H1 (cell line): ENCODE data around the gene STRA8. TPM values are rescaled to one million over a fixed set of nuclear protein-coding genes. Genes with fewer than 3 reads are reported as not detected.

Source experiments
- CTCF ChIA-PET: fragments of 300-600 bp; sonication (Branson Sonifier 250); formaldehyde crosslinking; loops from one replicate; lab custom pipeline; 2021; ENCODE audit not compliant: partially characterized antibody; lab: Charles Lee
- POLR2A ChIA-PET: fragments of 300-600 bp; sonication (Branson Sonifier 250); formaldehyde crosslinking; loops from one replicate; lab custom pipeline; 2021; ENCODE audit warnings: inconsistent platforms; ENCODE audit not compliant: partially characterized antibody; lab: Charles Lee
- DNase-seq, 2 experiments: peaks; one replicate each; pipeline versions ENCODE4 v3.0.0 to v3.0.0-alpha.2; 2010 to 2022; ENCODE audit warnings: low spot score in 2 of 2, low read depth in 1 of 2, mixed read lengths in 1 of 2
- FAIRE-seq: peaks from 2 replicates; lab custom pipeline; 2011; peaks lifted over from hg19 to GRCh38; lab: Jason Lieb, UNC
- H2AFZ ChIP-seq: 2 replicates; pipeline ENCODE4 v1.8.1; 2012; ENCODE audit warnings: low read length, inconsistent platforms
- H2AK5ac ChIP-seq: 2 replicates; pipeline ENCODE4 v1.6.1; 2013; ENCODE audit warnings: low read depth, low read length
- H2BK120ac ChIP-seq: replicated peaks from 2 replicates; pipeline ENCODE3; 2013; ENCODE audit warnings: low read depth, low read length, inconsistent platforms
- H2BK12ac ChIP-seq: 2 replicates; pipeline ENCODE4 v1.6.1; 2013; ENCODE audit warnings: low read depth, low read length
- H2BK15ac ChIP-seq: 2 replicates; pipeline ENCODE4 v1.6.1; 2013; ENCODE audit warnings: low read length
- H2BK20ac ChIP-seq: 2 replicates; pipeline ENCODE4 v1.6.1; 2013; ENCODE audit warnings: low read length
- H2BK5ac ChIP-seq: 2 replicates; pipeline ENCODE4 v1.6.1; 2013; ENCODE audit warnings: low read depth, low read length
- H3K14ac ChIP-seq: 2 replicates; pipeline ENCODE4 v1.6.1; 2013; ENCODE audit warnings: inconsistent platforms; ENCODE audit not compliant: insufficient read length
- H3K18ac ChIP-seq: 2 replicates; pipeline ENCODE4 v1.6.1; 2013; ENCODE audit warnings: low read length; ENCODE audit errors: extremely low read depth
- H3K23ac ChIP-seq: 2 replicates; pipeline ENCODE4 v1.6.1; 2013; ENCODE audit warnings: inconsistent platforms; ENCODE audit not compliant: insufficient read length
- H3K23me2 ChIP-seq: 2 replicates; pipeline ENCODE4 v1.6.1; 2013; ENCODE audit warnings: low read depth, low read length
- H3K27ac ChIP-seq: 2 replicates; pipeline ENCODE4 v1.6.1; 2011; ENCODE audit warnings: low read depth, low read length, inconsistent platforms
- H3K27me3 ChIP-seq, 4 experiments: replicated peaks in 1 of 4; 1 replicate in 1 of 4; 2 replicates in 3 of 4; pipeline versions ENCODE4 v1.6.1 to v1.8.1; 2011 to 2013; ENCODE audit warnings: low read length in 3 of 4, mild to moderate bottlenecking in 3 of 4, inconsistent platforms in 2 of 4, mixed read lengths in 2 of 4, moderate library complexity in 1 of 4; ENCODE audit not compliant: control insufficient read depth in 3 of 4, insufficient read depth in 3 of 4; ENCODE audit errors: extremely low read depth in 1 of 4
- H3K36me3 ChIP-seq, 4 experiments: 2 replicates each; pipeline versions ENCODE4 v1.6.1 to v1.8.1; 2011 to 2013; ENCODE audit warnings: mild to moderate bottlenecking in 4 of 4, low read length in 3 of 4, moderate library complexity in 2 of 4, control low read depth in 1 of 4, inconsistent platforms in 1 of 4; ENCODE audit not compliant: insufficient read depth in 4 of 4, control insufficient read depth in 2 of 4
- H3K4ac ChIP-seq: replicated peaks from 2 replicates; pipeline ENCODE3; 2013; ENCODE audit warnings: low read length, low read depth, mixed read lengths, inconsistent platforms; ENCODE audit not compliant: insufficient read length
- H3K4me1 ChIP-seq, 4 experiments: replicated peaks in 1 of 4; 1 replicate in 1 of 4; 2 replicates in 3 of 4; pipeline versions ENCODE4 v1.6.1 to v1.8.1; 2011 to 2013; ENCODE audit warnings: low read length in 3 of 4, inconsistent platforms in 2 of 4, mixed read lengths in 1 of 4; ENCODE audit not compliant: insufficient read depth in 4 of 4, control insufficient read depth in 3 of 4
- H3K4me2 ChIP-seq, 2 experiments: 2 replicates each; pipeline versions ENCODE4 v1.6.1 to v1.8.1; 2011 to 2013; ENCODE audit warnings: low read depth in 2 of 2, low read length in 2 of 2, control low read depth in 1 of 2, inconsistent platforms in 1 of 2, mild to moderate bottlenecking in 1 of 2; ENCODE audit not compliant: insufficient read depth in 1 of 2
- H3K4me3 ChIP-seq, 4 experiments: fragments of 200-600, 300-600 bp in 1 of 4; sonication (generic), shearing (Covaris generic), sonication (Bioruptor Twin) in 1 of 4; 2 replicates each; pipeline versions ENCODE4 v1.5.1 to v1.8.1; 2011 to 2016; ENCODE audit warnings: low read length in 4 of 4, low read depth in 3 of 4, control low read depth in 2 of 4, inconsistent platforms in 2 of 4, mild to moderate bottlenecking in 2 of 4, mixed read lengths in 1 of 4, moderate library complexity in 1 of 4; ENCODE audit not compliant: insufficient read depth in 2 of 4; ENCODE audit errors: extremely low read depth in 1 of 4
- H3K56ac ChIP-seq: replicated peaks from 2 replicates; pipeline ENCODE3; 2013; ENCODE audit warnings: low read depth, mild to moderate bottlenecking, mixed read lengths, low read length, inconsistent platforms; ENCODE audit not compliant: insufficient read length
- H3K79me1 ChIP-seq: 2 replicates; pipeline ENCODE4 v1.6.1; 2013; ENCODE audit warnings: low read depth, low read length, control low read depth
- H3K79me2 ChIP-seq, 2 experiments: 2 replicates each; pipeline versions ENCODE4 v1.6.1 to v1.8.1; 2012 to 2013; ENCODE audit warnings: low read length in 2 of 2, mild to moderate bottlenecking in 2 of 2, inconsistent platforms in 1 of 2; ENCODE audit not compliant: insufficient read depth in 2 of 2, control insufficient read depth in 1 of 2
- H3K9ac ChIP-seq, 4 experiments: replicated peaks in 1 of 4; 1 replicate in 1 of 4; 2 replicates in 3 of 4; pipeline versions ENCODE4 v1.6.1 to v1.8.1; 2011 to 2013; ENCODE audit warnings: low read depth in 3 of 4, low read length in 3 of 4, control low read depth in 2 of 4, mild to moderate bottlenecking in 2 of 4, moderate library complexity in 2 of 4, inconsistent platforms in 1 of 4; ENCODE audit errors: extremely low read depth in 1 of 4
- H3K9me3 ChIP-seq, 2 experiments: 2 replicates each; pipeline versions ENCODE4 v1.6.1 to v1.8.1; 2012 to 2013; ENCODE audit warnings: mild to moderate bottlenecking in 2 of 2, moderate library complexity in 2 of 2, control low read depth in 1 of 2, inconsistent platforms in 1 of 2, low read depth in 1 of 2, low read length in 1 of 2, mixed read lengths in 1 of 2; ENCODE audit not compliant: insufficient read depth in 2 of 2
- H4K20me1 ChIP-seq, 2 experiments: replicated peaks in 1 of 2; 2 replicates each; pipeline versions ENCODE3 to v1.8.1; 2011 to 2013; ENCODE audit warnings: inconsistent platforms in 2 of 2, low read length in 2 of 2, mild to moderate bottlenecking in 1 of 2; ENCODE audit not compliant: insufficient read depth in 2 of 2, control insufficient read depth in 1 of 2
- H4K5ac ChIP-seq: 2 replicates; pipeline ENCODE4 v1.6.1; 2013; ENCODE audit warnings: low read length, low read depth, mixed read lengths, inconsistent platforms; ENCODE audit not compliant: insufficient read length
- H4K8ac ChIP-seq: 2 replicates; pipeline ENCODE4 v1.8.0; 2013; ENCODE audit warnings: mild to moderate bottlenecking, moderate library complexity, low read length, inconsistent platforms; ENCODE audit not compliant: insufficient read depth; ENCODE audit errors: extremely low read depth
- H4K91ac ChIP-seq: replicated peaks from 2 replicates; pipeline ENCODE3; 2013; ENCODE audit warnings: low read length, mixed read lengths, inconsistent platforms; ENCODE audit not compliant: insufficient read length
- EGR1 ChIP-seq: IDR thresholded peaks from 2 replicates; pipeline ENCODE4 v1.6.1; 2011; ENCODE audit warnings: low read depth, low read length, borderline replicate concordance
- EZH2 ChIP-seq: fragments of 200-600 bp; sonication (generic); IDR thresholded peaks from 2 replicates; pipeline ENCODE4 v1.7.1; 2012; ENCODE audit warnings: low read depth, mild to moderate bottlenecking, moderate library complexity, low read length, inconsistent platforms; ENCODE audit not compliant: severe bottlenecking
- JUND ChIP-seq: IDR thresholded peaks from 2 replicates; pipeline ENCODE4 v1.6.1; 2011; ENCODE audit warnings: mild to moderate bottlenecking, improper control_type of control experiment, low read length
- KDM1A ChIP-seq: fragments of 200-600, 300-600 bp; sonication (generic); IDR thresholded peaks from 2 replicates; pipeline ENCODE4 v1.7.1; 2016; ENCODE audit warnings: mild to moderate bottlenecking, low read length, borderline replicate concordance
- SIX5 ChIP-seq: IDR thresholded peaks from 2 replicates; pipeline ENCODE4 v1.6.1; 2011; ENCODE audit warnings: mild to moderate bottlenecking, low read depth, low read length
- SP2 ChIP-seq: IDR thresholded peaks from 2 replicates; pipeline ENCODE4 v1.6.1; 2012; ENCODE audit warnings: mild to moderate bottlenecking, low read length, inconsistent platforms
- SUZ12 ChIP-seq: fragments of 200-600 bp; sonication (generic); IDR thresholded peaks from 2 replicates; pipeline ENCODE4 v1.6.1; 2012; ENCODE audit warnings: mild to moderate bottlenecking, inconsistent platforms, low read length, moderate library complexity, mixed read lengths
- TAF7 ChIP-seq: optimal IDR thresholded peaks from 2 replicates; pipeline ENCODE3; 2011; ENCODE audit warnings: low read depth, mild to moderate bottlenecking, inconsistent platforms, low read length, moderate library complexity, borderline replicate concordance
- WGBS, 2 experiments: shearing (Covaris generic) in 1 of 2; methylation state at CpG; one replicate each; pipeline versions ENCODE4 v1.1.6 to v1.1.7; 2013 to 2015; ENCODE audit warnings: low lambda C conversion rate in 2 of 2, mixed read lengths in 2 of 2, inconsistent platforms in 1 of 2, low coverage in 1 of 2, missing lambda C conversion rate in 1 of 2; ENCODE audit not compliant: insufficient replicate concordance in 2 of 2, insufficient coverage in 1 of 2, insufficient read length in 1 of 2; ENCODE audit errors: extremely low coverage in 1 of 2, missing lambda C conversion rate in 1 of 2; 5-methylcytosine and 5-hydroxymethylcytosine counted together
- polyA plus RNA-seq, 7 experiments: library from polyadenylated mRNA; depleted of rRNA in 3 of 7; stranded (reverse) in 5 of 7; unstranded in 2 of 7; fragments of >200 nt in 5 of 7; fragments of 200-250 nt in 2 of 7; gene quantifications; 1 replicate in 5 of 7; 2 replicates in 1 of 7; 4 replicates in 1 of 7; pipeline versions ENCODE4 v1.2.1 to v1.2.3, GENCODE V29; 2011 to 2013; ENCODE audit warnings: missing spikeins in 2 of 7, mixed read lengths in 2 of 7
- total RNA-seq: library from RNA; stranded (reverse); fragmentation: NEBNext Ultra II Directional; extraction: Animal tissue kit (Norgen Biotek cat#: 25700); gene quantifications from 2 replicates; pipeline ENCODE4 v1.2.1, GENCODE V29; 2021

STRA8 gene
- total and polyA plus RNA-seq, 2 of the 8 experiments (the other 6 are each of a cell fraction or from before 2014, with no cell fraction given) = not detected

GRCh38 chr7:135299235-135299634, 65.6 kb downstream of the STRA8 start:
- no peak for FAIRE-seq
- Histone ChIP-seq H3K14ac (no peak overlapping the region), H3K79me1 (no peaks in the 10 kb centered on the region), H3K9ac (no peak overlapping the region), H2BK5ac (no peak overlapping the region), H2AK5ac (no peak overlapping the region), H3K56ac (no peak overlapping the region), H2BK120ac (no peak overlapping the region), H3K9me3 (0 out of 4 replicates have a peak, but pooled peaks cover 0 to 4% of the 10 kb centered on the region in 2 experiments), H3K36me3 (no peaks in the 10 kb centered on the region), H2AFZ (no peak overlapping the region), H3K79me2 (no peaks in the 10 kb centered on the region), H3K18ac (no peak overlapping the region), H3K23ac (no peak overlapping the region), H4K20me1 (no peaks in the 10 kb centered on the region), H3K4me3 (no peak overlapping the region), H3K4ac (no peak overlapping the region), H4K8ac (no peak overlapping the region), H4K5ac (no peak overlapping the region), H2BK12ac (no peak overlapping the region), H2BK20ac (no peak overlapping the region), H3K4me2 (no peak overlapping the region), H3K27ac (no peak overlapping the region), H4K91ac (no peak overlapping the region), H3K23me2 (no peaks in the 10 kb centered on the region), H3K4me1 (peaks cover 0 to 6% (median 1%) of the 10 kb centered on the region in 4 experiments; a peak in 1 of 7 replicates), H2BK15ac (no peak overlapping the region), H3K27me3 (no peaks in the 10 kb centered on the region)
- CTCF ChIA-PET = interaction anchor here (1.6 to 2.5 kb wide), 4 partner anchors 16 to 64 kb away, joined by 4 to 11 read pairs (median 6); no protein-coding TSS in a partner anchor
- 79% methylated on average over 6 of the region's 6 CpGs; no CpG with 5 or more reads in 1 of the 2 experiments for WGBS, 2 experiments
- TF ChIP-seq SUZ12 = no peak
- TF ChIP-seq KDM1A = no peak
- TF ChIP-seq JUND = no peak
- no peak for TF ChIP-seq EZH2
- no peak for TF ChIP-seq EGR1
- no peak for TF ChIP-seq SIX5
- no peak for TF ChIP-seq SP2
- no peak for TF ChIP-seq TAF7
- POLR2A ChIA-PET = no interaction called here
- DNase-seq = no peak
